ENCODE measurements around the gene CRTC1.

CRTC1 gene

GRCh38 chr19:18793144-18794028 is 109.9 kb downstream of the CRTC1 start:
- Histone ChIP-seq H3K4me1 (ENCODE audit: low read length) (no peaks in the 10 kb centered on the region), H2AFZ (ENCODE audit: low read length) (no peak overlapping the region), H3K27me3 (replicated peaks; ENCODE audit: insufficient read depth, low read length) (peaks cover 88% of the 10 kb centered on the region), H3K36me3 (replicated peaks; ENCODE audit: insufficient read depth, low read length) (no peaks in the 10 kb centered on the region), H3K79me2 (ENCODE audit: low read length) (no peaks in the 10 kb centered on the region), H3F3A (ENCODE audit: insufficient read depth, low read length) (no peaks in the 10 kb centered on the region), H3K9me3 (replicated peaks; ENCODE audit: insufficient read depth, low read length) (no peaks in the 10 kb centered on the region), H3K9ac (ENCODE audit: low read length) (no peak overlapping the region), H4K20me1 (ENCODE audit: insufficient read depth, low read length) (no peaks in the 10 kb centered on the region), H3K9me2 (replicated peaks; ENCODE audit: insufficient read depth, low read length) (no peaks in the 10 kb centered on the region), H3K4me3 (ENCODE audit: low read length) (no peak overlapping the region), H3K4me2 (ENCODE audit: low read depth, low read length) (no peak overlapping the region), H3K27ac (ENCODE audit: low read length) (no peak overlapping the region)
- TF ChIP-seq EZH2 (optimal IDR thresholded peaks at IDR 0.05; ENCODE audit: low read depth, low read length) (no peak), EZH2phosphoT487 (IDR thresholded peaks at IDR 0.05; ENCODE audit: low read length) (no peak), CTCF (IDR thresholded peaks at IDR 0.05; ENCODE audit: low read length) (no peak)
- no peak for DNase-seq

GRCh38 chr19:18794029-18794313 is 110.5 kb downstream of the CRTC1 start:
- Histone ChIP-seq H3K4me1 (ENCODE audit: low read length) (no peaks in the 10 kb centered on the region), H3K9me3 (replicated peaks; ENCODE audit: insufficient read depth, low read length) (no peaks in the 10 kb centered on the region), H3F3A (ENCODE audit: insufficient read depth, low read length) (no peaks in the 10 kb centered on the region), H3K36me3 (replicated peaks; ENCODE audit: insufficient read depth, low read length) (no peaks in the 10 kb centered on the region), H2AFZ (ENCODE audit: low read length) (no peak overlapping the region), H3K9ac (ENCODE audit: low read length) (no peak overlapping the region), H4K20me1 (ENCODE audit: insufficient read depth, low read length) (no peaks in the 10 kb centered on the region), H3K79me2 (ENCODE audit: low read length) (no peaks in the 10 kb centered on the region), H3K27ac (ENCODE audit: low read length) (no peak overlapping the region), H3K9me2 (replicated peaks; ENCODE audit: insufficient read depth, low read length) (no peaks in the 10 kb centered on the region), H3K27me3 (replicated peaks; ENCODE audit: insufficient read depth, low read length) (peaks cover 91% of the 10 kb centered on the region), H3K4me2 (ENCODE audit: low read depth, low read length) (no peak overlapping the region), H3K4me3 (ENCODE audit: low read length) (no peak overlapping the region)
- DNase-seq, result no peak
- TF ChIP-seq CTCF (IDR thresholded peaks at IDR 0.05; ENCODE audit: low read length) (no peak), EZH2 (optimal IDR thresholded peaks at IDR 0.05; ENCODE audit: low read depth, low read length) (no peak), EZH2phosphoT487 (IDR thresholded peaks at IDR 0.05; ENCODE audit: low read length) (no peak)

DNA sequence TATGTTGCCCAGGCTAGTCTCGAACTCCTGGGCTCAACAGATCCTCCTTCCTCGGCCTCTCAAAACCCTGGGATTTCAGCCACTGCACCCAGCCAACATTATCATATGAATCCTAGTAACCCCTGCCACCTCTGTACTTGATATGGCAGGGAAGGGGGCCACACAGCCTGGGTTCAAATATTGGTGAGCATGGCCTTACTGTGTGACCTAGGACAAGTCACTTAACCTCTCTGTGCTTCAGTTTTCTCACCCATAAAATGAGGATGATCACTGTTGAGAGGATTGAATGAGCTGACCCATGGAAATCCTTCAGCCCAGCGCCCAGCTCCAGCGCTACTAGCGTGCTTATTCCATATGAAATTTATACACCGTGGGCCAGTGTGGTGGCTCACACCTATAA is 111.2 kb downstream of the CRTC1 start:
- Histone ChIP-seq H3K27me3 (replicated peaks; ENCODE audit: insufficient read depth, low read length) (peaks cover 89% of the 10 kb centered on the region), H4K20me1 (ENCODE audit: insufficient read depth, low read length) (no peaks in the 10 kb centered on the region), H3K9me2 (replicated peaks; ENCODE audit: insufficient read depth, low read length) (no peaks in the 10 kb centered on the region), H3K4me1 (ENCODE audit: low read length) (no peaks in the 10 kb centered on the region), H3F3A (ENCODE audit: insufficient read depth, low read length) (no peaks in the 10 kb centered on the region), H3K79me2 (ENCODE audit: low read length) (no peaks in the 10 kb centered on the region), H2AFZ (ENCODE audit: low read length) (no peak overlapping the region), H3K9ac (ENCODE audit: low read length) (no peak overlapping the region), H3K9me3 (replicated peaks; ENCODE audit: insufficient read depth, low read length) (no peaks in the 10 kb centered on the region), H3K36me3 (replicated peaks; ENCODE audit: insufficient read depth, low read length) (no peaks in the 10 kb centered on the region), H3K4me3 (ENCODE audit: low read length) (no peak overlapping the region), H3K4me2 (ENCODE audit: low read depth, low read length) (no peak overlapping the region), H3K27ac (ENCODE audit: low read length) (no peak overlapping the region)
- no peak for TF ChIP-seq EZH2 (optimal IDR thresholded peaks at IDR 0.05; ENCODE audit: low read depth, low read length)
- no peak for TF ChIP-seq CTCF (IDR thresholded peaks at IDR 0.05; ENCODE audit: low read length)
- TF ChIP-seq EZH2phosphoT487 (IDR thresholded peaks at IDR 0.05; ENCODE audit: low read length), result no peak
- DNase-seq, result no peak

All from MM.1S (cell line).